Measurements from ENCODE around the gene SIGLEC15.
"Not testable (repeated sequence)": the region's sequence is repeated elsewhere in the genome, so short reads cannot be mapped to it uniquely, and the experiment has no call there.

Gene SIGLEC15

DNA sequence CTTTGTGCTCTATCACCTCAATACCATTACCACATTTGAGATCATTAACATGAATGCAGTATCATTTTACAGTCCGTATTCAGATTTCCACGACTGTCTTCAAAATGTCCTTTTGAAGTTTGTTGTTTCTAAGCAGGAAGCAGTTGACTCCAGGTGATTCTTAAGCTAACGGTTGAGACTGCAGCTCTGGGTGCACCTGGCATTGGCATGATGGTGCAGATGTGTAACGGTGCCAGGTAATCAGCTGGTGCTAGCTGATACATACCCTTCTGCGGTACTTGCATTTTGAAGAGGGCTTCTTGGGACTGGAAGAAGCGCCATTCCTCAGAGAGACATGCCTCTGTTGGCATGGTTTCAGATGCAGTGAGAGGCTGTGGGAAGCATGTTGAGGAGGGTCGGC lies 19.5 kb downstream of the SIGLEC15 start (continued):
- TF ChIP-seq, protein P1, sequence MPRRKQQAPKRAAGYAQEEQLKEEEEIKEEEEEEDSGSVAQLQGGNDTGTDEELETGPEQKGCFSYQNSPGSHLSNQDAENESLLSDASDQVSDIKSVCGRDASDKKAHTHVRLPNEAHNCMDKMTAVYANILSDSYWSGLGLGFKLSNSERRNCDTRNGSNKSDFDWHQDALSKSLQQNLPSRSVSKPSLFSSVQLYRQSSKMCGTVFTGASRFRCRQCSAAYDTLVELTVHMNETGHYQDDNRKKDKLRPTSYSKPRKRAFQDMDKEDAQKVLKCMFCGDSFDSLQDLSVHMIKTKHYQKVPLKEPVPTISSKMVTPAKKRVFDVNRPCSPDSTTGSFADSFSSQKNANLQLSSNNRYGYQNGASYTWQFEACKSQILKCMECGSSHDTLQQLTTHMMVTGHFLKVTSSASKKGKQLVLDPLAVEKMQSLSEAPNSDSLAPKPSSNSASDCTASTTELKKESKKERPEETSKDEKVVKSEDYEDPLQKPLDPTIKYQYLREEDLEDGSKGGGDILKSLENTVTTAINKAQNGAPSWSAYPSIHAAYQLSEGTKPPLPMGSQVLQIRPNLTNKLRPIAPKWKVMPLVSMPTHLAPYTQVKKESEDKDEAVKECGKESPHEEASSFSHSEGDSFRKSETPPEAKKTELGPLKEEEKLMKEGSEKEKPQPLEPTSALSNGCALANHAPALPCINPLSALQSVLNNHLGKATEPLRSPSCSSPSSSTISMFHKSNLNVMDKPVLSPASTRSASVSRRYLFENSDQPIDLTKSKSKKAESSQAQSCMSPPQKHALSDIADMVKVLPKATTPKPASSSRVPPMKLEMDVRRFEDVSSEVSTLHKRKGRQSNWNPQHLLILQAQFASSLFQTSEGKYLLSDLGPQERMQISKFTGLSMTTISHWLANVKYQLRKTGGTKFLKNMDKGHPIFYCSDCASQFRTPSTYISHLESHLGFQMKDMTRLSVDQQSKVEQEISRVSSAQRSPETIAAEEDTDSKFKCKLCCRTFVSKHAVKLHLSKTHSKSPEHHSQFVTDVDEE (CRISPR knock-in tag; IDR thresholded peaks at IDR 0.05), result no peak

DNA sequence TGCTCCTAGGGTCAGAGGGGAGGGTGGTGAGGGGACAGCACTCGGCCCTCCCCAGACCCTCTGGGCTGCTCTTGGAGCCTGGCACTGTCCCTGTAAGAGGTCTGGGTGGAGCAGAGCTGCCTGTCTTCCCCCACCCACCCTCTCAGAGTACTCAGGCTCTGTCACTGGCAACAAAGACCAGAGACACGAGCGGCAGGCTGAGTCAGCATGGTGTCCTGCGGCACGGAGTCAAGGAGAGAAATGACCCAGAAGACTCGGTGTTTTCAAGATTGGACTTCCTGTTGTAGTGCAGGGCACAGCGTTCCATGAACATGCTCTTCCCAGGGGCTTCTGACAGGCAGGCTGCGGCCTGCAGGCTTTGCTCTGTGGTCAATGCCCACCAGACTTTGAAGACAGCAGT lies 19.9 kb downstream of the SIGLEC15 start:
- TF ChIP-seq TOX (CRISPR knock-in tag; IDR thresholded peaks at IDR 0.05; ENCODE audit: borderline replicate concordance) (no peak), ZNF8 (CRISPR knock-in tag; IDR thresholded peaks at IDR 0.05) (no peak), CSDC2 (CRISPR knock-in tag; IDR thresholded peaks at IDR 0.05) (no peak), ZFP30 (CRISPR knock-in tag; IDR thresholded peaks at IDR 0.05) (no peak), ZNF70 (CRISPR knock-in tag; IDR thresholded peaks at IDR 0.05) (no peak), SNAI2 (CRISPR knock-in tag; IDR thresholded peaks at IDR 0.05) (no peak), GLIS3 (CRISPR knock-in tag; IDR thresholded peaks at IDR 0.05) (no peak), ESRRG (CRISPR knock-in tag; IDR thresholded peaks at IDR 0.05) (no peak), ZC3H10 (CRISPR knock-in tag; IDR thresholded peaks at IDR 0.05) (no peak), BACH2 (CRISPR knock-in tag; IDR thresholded peaks at IDR 0.05; ENCODE audit: borderline replicate concordance) (no peak), PPARA (CRISPR knock-in tag; IDR thresholded peaks at IDR 0.05; ENCODE audit: borderline replicate concordance) (no peak), OSR1 (CRISPR knock-in tag; IDR thresholded peaks at IDR 0.05) (no peak), ZNF565 (CRISPR knock-in tag; conservative IDR thresholded peaks at IDR 0.05; ENCODE audit: low read depth) (no peak), ARNTL (CRISPR knock-in tag; IDR thresholded peaks at IDR 0.05; ENCODE audit: borderline replicate concordance, low read depth) (no peak)
- TF ChIP-seq, protein P1 (CRISPR knock-in tag; IDR thresholded peaks at IDR 0.05), result no peak
- TF ChIP-seq, protein P2, sequence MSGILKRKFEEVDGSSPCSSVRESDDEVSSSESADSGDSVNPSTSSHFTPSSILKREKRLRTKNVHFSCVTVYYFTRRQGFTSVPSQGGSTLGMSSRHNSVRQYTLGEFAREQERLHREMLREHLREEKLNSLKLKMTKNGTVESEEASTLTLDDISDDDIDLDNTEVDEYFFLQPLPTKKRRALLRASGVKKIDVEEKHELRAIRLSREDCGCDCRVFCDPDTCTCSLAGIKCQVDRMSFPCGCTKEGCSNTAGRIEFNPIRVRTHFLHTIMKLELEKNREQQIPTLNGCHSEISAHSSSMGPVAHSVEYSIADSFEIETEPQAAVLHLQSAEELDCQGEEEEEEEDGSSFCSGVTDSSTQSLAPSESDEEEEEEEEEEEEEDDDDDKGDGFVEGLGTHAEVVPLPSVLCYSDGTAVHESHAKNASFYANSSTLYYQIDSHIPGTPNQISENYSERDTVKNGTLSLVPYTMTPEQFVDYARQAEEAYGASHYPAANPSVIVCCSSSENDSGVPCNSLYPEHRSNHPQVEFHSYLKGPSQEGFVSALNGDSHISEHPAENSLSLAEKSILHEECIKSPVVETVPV (CRISPR knock-in tag; IDR thresholded peaks at IDR 0.05), result no peak
- TF ChIP-seq, protein P3, sequence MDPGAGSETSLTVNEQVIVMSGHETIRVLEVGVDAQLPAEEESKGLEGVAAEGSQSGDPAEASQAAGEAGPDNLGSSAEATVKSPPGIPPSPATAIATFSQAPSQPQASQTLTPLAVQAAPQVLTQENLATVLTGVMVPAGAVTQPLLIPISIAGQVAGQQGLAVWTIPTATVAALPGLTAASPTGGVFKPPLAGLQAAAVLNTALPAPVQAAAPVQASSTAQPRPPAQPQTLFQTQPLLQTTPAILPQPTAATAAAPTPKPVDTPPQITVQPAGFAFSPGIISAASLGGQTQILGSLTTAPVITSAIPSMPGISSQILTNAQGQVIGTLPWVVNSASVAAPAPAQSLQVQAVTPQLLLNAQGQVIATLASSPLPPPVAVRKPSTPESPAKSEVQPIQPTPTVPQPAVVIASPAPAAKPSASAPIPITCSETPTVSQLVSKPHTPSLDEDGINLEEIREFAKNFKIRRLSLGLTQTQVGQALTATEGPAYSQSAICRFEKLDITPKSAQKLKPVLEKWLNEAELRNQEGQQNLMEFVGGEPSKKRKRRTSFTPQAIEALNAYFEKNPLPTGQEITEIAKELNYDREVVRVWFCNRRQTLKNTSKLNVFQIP (CRISPR knock-in tag; IDR thresholded peaks at IDR 0.05; ENCODE audit: borderline replicate concordance, low read depth), result no peak
- TF ChIP-seq, protein P4, sequence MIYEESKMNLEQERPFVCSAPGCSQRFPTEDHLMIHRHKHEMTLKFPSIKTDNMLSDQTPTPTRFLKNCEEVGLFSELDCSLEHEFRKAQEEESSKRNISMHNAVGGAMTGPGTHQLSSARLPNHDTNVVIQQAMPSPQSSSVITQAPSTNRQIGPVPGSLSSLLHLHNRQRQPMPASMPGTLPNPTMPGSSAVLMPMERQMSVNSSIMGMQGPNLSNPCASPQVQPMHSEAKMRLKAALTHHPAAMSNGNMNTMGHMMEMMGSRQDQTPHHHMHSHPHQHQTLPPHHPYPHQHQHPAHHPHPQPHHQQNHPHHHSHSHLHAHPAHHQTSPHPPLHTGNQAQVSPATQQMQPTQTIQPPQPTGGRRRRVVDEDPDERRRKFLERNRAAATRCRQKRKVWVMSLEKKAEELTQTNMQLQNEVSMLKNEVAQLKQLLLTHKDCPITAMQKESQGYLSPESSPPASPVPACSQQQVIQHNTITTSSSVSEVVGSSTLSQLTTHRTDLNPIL (CRISPR knock-in tag; IDR thresholded peaks at IDR 0.05; ENCODE audit: low read depth), result no peak
- ATAC-seq, result no peak; the same call in 1 of the 3 replicates

DNA sequence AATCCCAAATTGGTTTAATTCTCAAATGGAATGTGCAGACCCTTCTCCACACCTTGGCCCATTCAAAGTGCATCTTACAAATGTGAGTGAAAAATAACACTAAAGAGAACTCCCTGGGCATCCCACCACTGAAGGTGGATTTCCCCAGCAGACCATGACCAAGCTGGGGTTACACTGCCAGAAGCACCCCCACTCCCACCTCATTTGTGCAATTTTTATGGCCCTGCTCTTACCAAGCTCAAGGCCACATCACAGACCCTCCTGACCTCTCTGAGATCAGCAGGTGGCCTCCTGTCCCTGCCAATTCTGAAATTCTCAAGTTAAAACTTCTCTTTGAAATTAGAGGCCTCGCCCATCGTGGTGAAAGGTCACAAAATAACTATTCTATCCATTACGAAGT lies 21.6 kb downstream of the SIGLEC15 start:
- no peak for ATAC-seq

DNA sequence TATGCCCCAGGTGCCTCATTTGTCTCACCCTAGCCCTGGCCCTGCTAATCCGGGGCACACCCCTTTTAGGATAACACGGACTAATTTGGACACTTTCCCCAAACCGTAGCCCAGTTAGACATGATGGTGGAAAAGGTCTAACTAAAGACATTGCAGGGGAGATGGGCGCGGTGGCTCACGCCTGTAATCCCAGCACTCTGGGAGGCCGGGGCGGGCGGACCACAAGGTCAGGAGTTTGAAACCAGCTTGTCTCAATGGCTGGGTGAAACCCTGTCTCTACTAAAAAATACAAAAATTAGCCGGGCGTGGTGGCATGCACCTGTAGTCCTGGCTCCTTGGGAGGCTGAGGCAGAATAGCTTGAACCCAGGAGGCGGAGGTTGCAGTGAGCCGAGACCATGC lies 23.2 kb downstream of the SIGLEC15 start:
- not testable (repeated sequence) for ATAC-seq

More for the DNA sequence above, 21.6 kb downstream of the SIGLEC15 start:
- TF ChIP-seq, protein P3 (CRISPR knock-in tag; IDR thresholded peaks at IDR 0.05; ENCODE audit: borderline replicate concordance, low read depth), result no peak
- no peak for TF ChIP-seq ZFP3 (CRISPR knock-in tag; IDR thresholded peaks at IDR 0.05)
